DLD1 (cell line): ENCODE results near the gene ETV7.

Experiments used
- in situ Hi-C: cut with HindIII; loops from 2 replicates; pipeline ENCODE4 v1.10.0; 2017; ENCODE audit warnings: low sequenced_read_pairs

ETV7 gene

DNA sequence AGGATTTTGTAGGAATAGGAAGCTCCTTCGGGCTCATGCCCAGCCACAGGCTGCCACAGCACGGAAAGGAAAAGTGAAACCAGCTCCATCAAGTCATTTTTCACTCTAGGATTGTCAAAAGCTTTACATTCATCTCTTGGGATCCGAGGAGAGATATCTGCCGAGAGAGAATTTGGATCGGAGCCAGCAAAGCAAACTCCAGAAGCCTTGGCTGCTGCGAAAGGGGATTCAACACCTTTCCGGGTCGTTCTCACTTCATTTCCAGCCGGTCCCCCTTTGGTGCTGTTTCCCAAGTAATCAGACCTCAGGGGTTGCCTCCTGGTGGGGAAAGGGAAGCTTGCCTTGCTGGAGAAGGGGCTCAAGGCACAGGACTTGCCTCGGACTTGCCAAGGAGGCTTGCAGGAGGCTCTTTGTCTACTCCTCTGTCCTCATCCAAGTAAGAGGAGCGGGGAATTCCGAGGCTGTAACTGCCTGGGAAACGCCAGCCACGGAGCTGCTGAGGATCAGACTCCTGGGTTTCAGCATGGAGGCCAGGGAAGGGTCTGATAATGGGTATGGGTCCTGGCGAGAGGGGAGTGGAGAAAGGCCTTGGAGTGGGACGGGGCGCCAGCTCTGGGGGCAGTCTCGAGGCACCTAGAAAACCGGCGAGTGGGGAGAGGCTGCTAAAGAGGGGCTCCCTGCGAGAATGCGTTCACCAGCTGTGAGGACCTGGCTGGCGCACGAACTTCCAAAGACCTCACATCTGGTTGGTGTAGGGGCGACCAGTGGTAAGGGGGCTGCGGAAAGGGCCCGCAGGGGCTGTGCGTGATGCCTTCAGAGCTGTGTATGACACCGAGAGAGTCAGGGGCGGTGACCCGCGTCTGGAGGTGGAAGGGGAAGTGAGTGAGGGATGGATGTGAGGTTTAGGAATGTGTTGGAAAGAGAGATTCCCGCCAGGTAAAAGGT, 702 bp downstream of the ETV7 start:
- in situ Hi-C loops: loop anchor here (25.0 kb wide), 1 partner anchor 99 kb away; no protein-coding TSS in a partner anchor

DNA sequence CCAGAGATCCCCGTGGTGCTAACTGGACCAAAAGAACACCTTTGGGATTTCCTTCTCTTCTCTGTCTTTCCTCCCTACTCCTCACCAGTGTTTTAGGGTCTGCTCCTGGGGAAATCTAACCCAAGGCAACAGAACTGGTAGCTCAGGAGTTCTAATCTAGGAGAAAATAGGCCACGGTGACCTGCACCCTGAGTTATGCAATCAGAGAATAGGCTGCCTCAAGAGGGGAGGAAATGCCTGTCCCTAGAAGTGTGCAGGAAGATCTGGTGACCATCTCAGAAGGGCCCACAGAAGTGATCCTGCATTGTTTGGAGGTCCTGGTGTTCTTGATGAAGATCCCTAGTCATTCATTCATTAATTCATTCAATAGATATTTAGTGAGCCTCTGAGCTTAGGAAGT, 3.4 kb downstream of the ETV7 start:
- in situ Hi-C loops: loop anchor here (25.0 kb wide), 1 partner anchor 97 kb away; no protein-coding TSS in a partner anchor

- in situ Hi-C loops: loop anchor here (25.0 kb wide), 1 partner anchor 96 kb away; no protein-coding TSS in a partner anchor
Observed at GRCh38 chr6:36383606-36384005, 3.9 kb downstream of the ETV7 start.

- in situ Hi-C loops: loop anchor here (25.0 kb wide), 1 partner anchor 96 kb away; no protein-coding TSS in a partner anchor
Observed at GRCh38 chr6:36382976-36383375, 4.5 kb downstream of the ETV7 start.

- in situ Hi-C loops: loop anchor here (25.0 kb wide), 1 partner anchor 94 kb away; no protein-coding TSS in a partner anchor
Observed at GRCh38 chr6:36381502-36382389, 5.7 kb downstream of the ETV7 start.

DNA sequence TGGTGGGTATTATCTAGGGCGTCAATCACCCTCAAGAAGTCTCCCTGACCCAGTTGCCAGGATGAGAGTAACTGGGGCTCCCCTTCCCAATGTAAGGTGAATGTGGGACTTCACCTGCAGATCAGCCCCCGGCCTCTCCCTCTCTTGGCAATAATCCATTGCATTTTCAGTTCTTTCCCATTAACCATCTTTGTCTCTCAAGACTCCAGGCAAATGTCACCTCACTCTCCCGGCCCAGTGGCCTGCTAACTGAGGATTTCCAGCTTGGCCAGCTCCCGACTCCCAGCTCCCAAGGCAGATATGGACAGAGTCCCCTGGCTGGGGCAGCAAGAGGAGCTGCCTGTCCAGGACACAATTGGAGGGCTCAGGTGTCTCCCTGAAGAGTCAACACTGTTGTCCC, 7.3 kb downstream of the ETV7 start:
- in situ Hi-C loops: loop anchor here (25.0 kb wide), 1 partner anchor 93 kb away; no protein-coding TSS in a partner anchor

DNA sequence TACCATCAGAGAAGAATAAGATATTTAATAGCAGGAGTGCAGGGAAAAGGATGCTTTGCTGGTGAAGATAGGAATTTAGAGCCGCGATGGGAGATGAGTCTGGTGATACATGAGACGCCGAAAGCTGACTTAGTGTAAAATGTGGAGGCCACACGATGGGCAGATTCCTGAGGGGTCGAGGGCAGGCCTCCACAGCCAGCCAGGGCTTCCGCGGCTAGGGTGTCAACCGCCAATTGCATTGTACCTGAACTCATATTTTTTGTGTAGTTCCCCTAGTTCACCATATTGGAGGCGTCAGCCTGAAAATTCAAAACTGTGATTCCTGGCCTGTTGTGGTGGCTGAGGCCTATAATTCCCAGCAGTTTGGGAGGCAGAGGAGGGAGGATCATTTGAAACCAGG, 8.5 kb downstream of the ETV7 start:
- in situ Hi-C loops: loop anchor here (25.0 kb wide), 1 partner anchor 92 kb away; no protein-coding TSS in a partner anchor

- in situ Hi-C loops: loop anchor here (25.0 kb wide), 1 partner anchor 91 kb away; no protein-coding TSS in a partner anchor
Observed at GRCh38 chr6:36378243-36378920, 9.1 kb downstream of the ETV7 start.

GRCh38 chr6:36377594-36377993, 9.9 kb downstream of the ETV7 start:
- in situ Hi-C loops: loop anchor here (25.0 kb wide), 1 partner anchor 90 kb away; no protein-coding TSS in a partner anchor

- in situ Hi-C loops: loop anchor here (25.0 kb wide), 1 partner anchor 89 kb away; no protein-coding TSS in a partner anchor
Observed at GRCh38 chr6:36376742-36377141, 10.7 kb downstream of the ETV7 start.

GRCh38 chr6:36376183-36376582, 11.3 kb downstream of the ETV7 start:
- in situ Hi-C loops: loop anchor here (25.0 kb wide), 1 partner anchor 89 kb away; no protein-coding TSS in a partner anchor

- in situ Hi-C loops: loop anchor here (25.0 kb wide), 1 partner anchor 88 kb away; no protein-coding TSS in a partner anchor
Observed at GRCh38 chr6:36375644-36376155, 11.8 kb downstream of the ETV7 start.

- in situ Hi-C loops: loop anchor here (25.0 kb wide), 1 partner anchor 88 kb away; no protein-coding TSS in a partner anchor
Observed at GRCh38 chr6:36374972-36375371, 12.5 kb downstream of the ETV7 start.

DNA sequence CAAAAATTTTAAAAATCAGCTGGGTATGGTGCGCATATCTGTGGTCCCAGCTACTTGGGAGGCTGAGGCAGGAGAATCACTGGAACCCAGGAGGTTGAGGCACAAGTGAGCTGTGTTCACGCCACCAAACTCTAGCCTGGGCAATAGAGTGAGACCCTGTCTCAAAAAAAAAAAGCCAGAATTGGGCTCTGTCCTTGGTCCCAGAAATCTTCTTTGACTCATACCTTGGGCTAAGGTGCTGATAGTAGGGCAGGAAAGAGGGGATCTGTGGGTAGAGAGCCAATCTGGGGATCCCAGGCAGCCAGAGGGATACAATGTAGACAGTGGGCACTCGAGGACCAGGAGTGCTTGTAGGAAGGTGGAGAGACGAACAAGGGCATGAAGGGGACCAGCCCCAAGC, 13.3 kb downstream of the ETV7 start:
- in situ Hi-C loops: no loop called here

- in situ Hi-C loops: no loop called here
Observed at GRCh38 chr6:36373368-36374019, 14.0 kb downstream of the ETV7 start.

- in situ Hi-C loops: no loop called here
Observed at GRCh38 chr6:36372088-36372487, 15.4 kb downstream of the ETV7 start.

GRCh38 chr6:36371211-36371610, 16.3 kb downstream of the ETV7 start:
- in situ Hi-C loops: no loop called here

- in situ Hi-C loops: no loop called here
Observed at GRCh38 chr6:36370638-36371037, 16.8 kb downstream of the ETV7 start.
